ENCODE results near the gene PPP6R3.
"Not testable (repeated sequence)": the region's sequence is repeated elsewhere in the genome, so short reads cannot be mapped to it uniquely, and the experiment has no call there.

The PPP6R3 gene

DNA sequence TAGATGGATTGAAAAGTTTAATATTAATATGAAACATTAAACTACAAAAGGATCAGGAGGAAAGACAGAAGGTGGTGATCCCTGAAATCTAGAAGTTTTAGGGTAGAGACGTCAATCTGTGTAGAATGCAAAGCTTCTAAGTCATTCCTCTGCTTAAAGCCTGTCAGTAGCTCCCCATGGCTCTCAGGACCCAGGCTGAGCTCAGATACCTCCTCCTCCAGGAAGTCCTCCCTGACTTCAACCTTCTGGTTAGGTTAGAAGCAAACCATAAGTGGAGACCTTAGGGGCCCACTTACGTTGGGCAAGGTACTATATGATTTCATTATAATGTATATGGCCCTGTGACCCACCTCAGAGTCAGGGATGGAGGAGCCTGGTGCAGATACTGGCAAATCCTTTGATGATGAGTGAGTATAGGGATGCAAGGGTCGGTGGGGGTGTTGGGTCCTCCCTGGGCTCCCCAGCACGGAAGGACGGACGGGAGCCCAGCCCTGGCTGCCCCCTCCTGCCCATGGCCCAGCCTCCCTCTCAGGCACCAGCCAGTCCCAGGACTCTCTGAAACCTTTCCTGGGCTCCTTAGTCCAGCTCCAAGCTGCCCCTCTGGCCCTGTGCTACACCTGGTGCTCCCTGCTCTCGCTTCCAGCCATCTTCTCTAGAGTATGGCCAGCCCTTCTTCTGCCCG lies 3.2 kb upstream of the PPP6R3 start:
- DNase-seq (ENCODE audit: low read depth), result no peak

DNA sequence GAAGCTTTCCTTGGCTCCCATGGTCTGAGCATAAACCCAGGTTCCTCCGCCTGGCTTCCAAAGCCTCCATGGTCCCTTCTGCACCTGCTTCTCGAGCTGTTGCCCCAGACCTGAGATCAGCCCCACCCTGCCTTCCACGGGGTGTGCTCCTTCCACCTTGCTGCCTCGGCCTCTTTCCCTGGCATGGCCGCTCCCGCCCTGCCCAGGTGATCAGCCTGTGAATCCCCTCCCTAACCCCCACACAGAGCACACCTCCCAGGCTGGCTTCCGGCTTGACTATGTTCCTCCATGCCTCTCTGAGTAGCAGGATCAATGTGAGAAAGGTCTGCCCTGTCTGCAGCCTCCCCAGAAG lies 2.7 kb upstream of the PPP6R3 start:
- DNase-seq (ENCODE audit: low read depth), result no peak

- not testable (repeated sequence) for DNase-seq (ENCODE audit: low read depth)
These were observed 2.2 kb upstream of the PPP6R3 start for GRCh38 chr11:68458340-68458739.

DNA sequence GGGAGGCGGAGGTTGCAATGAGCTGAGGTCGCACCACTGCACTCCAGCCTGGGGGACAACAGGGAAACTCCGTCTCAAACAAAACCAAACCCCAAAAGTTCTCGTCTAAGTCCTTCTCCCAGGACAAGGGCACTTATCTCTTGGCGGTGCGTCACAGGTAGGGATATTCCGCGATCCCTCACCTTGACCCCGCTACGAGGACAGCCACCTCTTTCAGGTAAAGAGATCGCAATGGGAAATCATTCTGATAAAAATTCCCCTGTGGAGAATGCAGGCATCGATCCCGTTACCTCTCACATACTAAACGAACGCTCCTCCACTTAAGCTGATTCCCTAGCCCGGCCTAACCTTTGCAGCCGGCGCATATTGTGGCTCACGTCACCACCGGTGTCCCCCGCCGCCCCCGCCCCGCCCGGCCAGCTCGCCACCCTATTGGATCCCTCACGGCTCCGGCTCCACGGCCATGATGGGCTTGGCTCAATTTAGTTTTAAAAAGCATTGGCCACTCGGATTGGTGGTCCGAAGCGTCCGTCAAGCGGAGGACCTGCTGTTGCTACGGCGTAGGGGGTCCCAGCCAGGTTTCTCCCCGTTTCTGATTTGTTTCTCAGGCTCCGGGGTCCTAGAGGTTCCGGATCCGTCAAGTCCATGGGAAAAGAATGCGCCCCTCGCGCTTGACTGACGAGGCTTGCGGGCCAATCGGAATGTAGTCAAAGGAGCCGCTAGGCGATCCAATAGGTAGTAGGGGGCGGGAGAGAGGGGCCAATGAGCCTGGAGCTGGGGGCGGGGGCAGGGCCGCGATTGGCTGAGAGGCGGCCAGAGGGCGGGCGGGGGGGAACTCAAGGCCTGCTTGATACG lies 439 bp upstream of the PPP6R3 start:
- peak; percentile 98 for DNase-seq (ENCODE audit: low read depth)

- no peak for DNase-seq (ENCODE audit: low read depth)
These were observed 994 bp downstream of the PPP6R3 start for GRCh38 chr11:68461575-68461917.

DNA sequence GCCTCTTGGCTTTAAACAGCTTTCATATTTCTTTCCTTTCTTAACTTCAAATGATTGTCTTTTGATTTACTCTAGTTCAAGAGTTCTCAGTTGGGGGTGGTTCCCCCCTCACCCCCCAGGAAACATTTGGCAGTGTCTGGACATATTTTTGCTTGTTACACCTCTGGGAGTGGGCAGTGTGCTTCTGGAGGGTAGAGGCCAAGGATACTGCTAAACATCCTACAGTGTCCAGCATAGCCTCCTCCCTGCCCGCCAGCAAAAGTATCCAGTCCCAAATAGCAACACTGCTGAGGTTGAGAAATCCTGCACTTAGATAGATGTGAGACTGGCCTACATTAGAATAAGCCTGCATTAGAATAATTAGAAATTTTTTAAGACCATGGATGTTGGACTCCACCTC lies 3.2 kb downstream of the PPP6R3 start:
- DNase-seq (ENCODE audit: low read depth), result no peak

GRCh38 chr11:68467201-68467834 lies 6.8 kb downstream of the PPP6R3 start:
- no peak for DNase-seq (ENCODE audit: low read depth)

DNA sequence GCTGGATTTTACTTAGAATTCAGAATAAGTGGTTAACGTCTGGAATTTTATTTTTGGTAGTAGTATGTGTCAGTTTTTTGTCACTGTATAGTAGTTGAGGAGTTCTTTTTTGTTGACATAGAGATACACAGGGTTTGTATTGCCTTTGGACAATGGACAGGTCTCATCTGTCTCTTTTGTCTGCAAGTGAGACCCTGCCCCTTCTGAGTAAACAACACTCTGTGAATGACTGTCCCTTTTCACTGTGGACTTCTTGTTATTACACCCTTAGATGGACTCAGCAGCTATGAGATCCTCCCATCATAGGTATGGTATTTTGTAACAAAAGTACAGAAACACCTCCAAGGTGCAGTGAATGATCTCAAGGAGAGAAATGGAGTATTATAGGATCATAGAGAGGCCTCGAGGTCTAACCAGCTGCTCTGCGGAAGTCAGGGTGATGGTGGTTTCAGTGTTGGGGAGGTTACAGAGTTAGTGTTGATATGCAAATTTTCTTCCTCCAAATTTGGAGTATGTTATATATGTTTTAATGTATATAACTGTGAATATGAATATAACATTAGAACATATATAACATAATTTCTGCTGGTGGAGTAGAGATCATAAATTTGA lies 7.8 kb downstream of the PPP6R3 start:
- DNase-seq (ENCODE audit: low read depth), result no peak

DNA sequence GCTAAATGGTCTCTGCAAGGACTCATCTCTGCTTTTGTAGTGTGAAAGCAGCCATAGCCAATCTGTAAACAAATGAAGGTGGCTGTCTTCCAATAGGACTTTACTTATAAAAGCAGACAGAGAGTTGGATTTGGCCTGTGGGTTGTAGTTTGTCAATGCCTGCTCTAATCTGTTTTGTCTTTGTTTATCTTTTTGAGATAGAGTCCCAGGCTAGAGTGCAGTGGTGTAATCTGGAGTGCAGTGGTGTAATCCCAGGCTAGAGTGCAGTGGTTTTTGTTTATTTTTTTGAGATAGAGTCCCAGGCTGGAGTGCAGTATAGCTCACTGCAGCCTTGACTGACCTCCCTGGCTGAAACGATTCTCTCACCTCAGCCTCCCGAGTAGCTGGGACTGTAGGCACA lies 8.6 kb downstream of the PPP6R3 start:
- DNase-seq (ENCODE audit: low read depth), result no peak

- no peak for DNase-seq (ENCODE audit: low read depth)
These were observed 9.1 kb downstream of the PPP6R3 start for GRCh38 chr11:68469642-68470041.

DNA sequence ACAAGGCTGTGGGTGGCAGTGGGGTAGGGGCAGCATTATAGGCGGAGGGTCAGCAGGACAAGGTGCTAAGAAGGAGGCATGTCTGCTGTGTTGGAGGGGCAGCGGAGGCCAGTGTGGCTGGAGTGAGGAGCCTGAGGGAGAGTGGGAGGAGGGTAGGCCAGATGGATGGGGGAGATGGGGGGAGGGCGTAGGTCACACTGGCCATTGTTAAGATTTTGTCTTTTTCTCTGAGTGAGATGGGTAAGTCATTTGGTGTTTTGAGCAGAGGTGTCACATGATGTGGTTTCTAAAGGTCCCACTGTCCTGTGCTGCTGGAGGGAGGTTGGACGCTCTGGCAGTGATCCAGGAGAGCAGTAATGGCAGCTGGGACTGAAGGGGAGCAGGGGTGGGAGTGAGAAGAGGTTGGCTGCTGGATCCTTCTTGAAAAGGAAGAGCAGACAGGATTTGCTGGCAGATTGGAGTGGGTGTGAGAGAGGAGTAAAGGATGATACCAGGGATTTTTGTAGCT lies 9.8 kb downstream of the PPP6R3 start:
- no peak for DNase-seq (ENCODE audit: low read depth)

DNA sequence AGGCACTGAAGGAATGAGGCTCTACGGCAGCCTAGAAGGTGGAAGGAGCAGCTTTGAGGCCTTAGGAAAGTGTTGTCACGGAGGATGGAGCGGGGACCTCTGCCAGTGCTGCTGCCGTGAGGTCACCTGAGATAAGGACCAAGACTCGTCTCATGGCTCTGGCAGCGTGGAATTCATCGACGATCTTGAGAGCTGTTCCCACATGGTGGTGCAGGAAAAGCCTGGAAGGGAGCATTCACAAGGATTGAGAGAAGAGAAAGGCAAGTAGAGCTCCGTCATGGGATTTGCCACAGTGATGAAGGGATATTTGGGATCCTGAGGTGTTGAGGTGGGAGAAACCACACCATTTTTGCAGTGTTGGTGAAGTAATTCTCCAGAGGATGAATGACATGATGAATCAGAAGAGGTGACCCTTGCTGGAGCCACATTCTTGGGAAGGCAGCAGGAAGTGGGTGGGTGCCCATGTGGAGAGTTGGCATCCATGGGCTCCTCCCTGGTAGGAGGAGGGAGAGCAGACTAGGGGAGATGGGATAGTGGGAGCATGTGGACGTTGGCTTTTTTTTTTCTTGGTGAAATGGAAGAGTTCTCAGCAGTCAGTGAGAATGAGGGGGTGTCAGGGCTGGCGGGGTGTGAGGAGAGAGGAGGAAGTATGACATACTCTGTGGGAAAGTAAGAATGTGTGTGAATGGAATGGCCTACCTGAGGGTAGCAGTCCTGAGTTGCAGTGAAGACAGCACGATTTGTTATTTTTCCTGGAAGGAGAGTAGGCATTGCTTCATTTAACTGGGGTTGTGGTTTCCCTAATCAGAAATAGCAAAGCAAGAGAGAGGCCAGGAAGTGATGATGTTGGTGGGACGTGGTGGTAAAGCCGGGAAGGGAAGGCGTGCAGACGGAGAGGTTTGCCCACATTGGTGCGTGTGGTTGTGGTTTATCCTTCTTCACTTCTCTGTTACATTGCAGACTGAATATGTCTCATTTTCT lies 11.1 kb downstream of the PPP6R3 start:
- DNase-seq (ENCODE audit: low read depth), result peak; percentile 37

DNA sequence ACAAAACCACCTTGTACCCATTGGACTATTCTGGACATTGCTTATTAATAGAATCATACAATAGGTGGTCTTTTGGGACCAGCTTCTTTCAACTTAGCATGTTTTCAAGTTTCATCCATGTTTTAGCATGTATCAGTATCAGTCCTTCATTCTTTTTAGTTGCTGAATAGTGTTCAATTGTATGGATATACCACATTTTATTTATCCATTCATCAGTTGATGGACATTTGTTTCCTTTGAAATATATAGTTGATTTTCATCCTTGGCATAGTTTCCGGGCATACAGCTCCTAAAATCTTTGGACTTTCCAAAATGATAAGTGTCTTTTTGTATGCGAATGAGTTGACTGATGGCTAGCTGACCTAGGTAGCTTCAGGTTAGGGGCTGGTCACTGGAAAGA lies 12.2 kb downstream of the PPP6R3 start:
- DNase-seq (ENCODE audit: low read depth), result no peak

GRCh38 chr11:68473693-68474092 lies 13.1 kb downstream of the PPP6R3 start:
- DNase-seq (ENCODE audit: low read depth), result no peak

- DNase-seq (ENCODE audit: low read depth), result not testable (repeated sequence)
These were observed 15.1 kb downstream of the PPP6R3 start for GRCh38 chr11:68475626-68476025.

- DNase-seq (ENCODE audit: low read depth), result no peak
These were observed 18.8 kb downstream of the PPP6R3 start for GRCh38 chr11:68479390-68479789.

DNA sequence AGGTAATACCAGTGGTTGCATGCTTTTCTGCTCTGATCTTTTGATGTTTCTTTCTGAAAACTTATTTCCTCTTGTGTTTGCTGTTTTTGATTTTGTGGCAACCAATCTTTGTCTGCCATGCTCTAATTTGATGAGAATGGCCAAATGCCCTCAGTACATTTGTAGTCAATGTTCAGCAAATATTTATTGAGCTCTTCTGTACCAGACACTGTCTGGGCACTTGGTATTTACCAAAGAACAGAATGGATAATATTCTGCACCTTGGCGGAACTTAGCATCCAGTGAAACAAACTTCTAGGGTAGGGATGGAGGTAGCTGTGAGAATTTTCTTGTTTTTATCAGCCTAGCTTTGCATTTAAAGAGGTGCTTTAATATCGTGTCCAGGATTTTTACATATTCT lies 19.6 kb downstream of the PPP6R3 start:
- no peak for DNase-seq (ENCODE audit: low read depth)

DNA sequence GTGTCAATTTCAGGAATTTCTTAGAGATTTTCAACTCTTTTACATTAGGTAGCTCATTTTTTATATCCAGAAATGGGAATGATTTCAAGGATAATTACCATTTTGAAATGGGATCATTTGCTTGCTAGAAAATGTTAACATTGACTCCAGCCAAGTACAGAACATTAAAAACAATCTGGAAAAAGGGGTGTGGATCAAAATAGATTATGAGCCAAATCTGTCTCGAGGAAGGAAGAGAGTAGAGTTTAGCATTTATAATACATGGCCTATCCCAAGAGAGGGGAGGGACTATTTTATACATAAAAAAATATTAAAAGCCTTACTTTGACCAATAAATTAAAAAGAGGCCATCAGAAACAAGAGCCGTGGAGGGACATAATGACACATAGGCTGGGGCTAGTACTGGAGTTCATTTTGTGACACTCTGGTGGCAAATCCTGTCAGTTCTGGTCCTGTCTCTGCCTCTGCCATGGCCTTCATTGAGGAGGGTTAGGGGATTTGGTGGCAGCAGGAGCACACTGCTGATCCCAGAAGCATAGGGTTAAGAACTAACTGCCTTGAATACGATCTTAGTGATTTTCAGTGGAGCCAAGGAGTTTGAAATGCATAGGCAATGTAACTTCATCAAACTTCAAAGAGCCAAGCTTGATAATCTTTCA lies 20.4 kb downstream of the PPP6R3 start:
- no peak for DNase-seq (ENCODE audit: low read depth)

DNA sequence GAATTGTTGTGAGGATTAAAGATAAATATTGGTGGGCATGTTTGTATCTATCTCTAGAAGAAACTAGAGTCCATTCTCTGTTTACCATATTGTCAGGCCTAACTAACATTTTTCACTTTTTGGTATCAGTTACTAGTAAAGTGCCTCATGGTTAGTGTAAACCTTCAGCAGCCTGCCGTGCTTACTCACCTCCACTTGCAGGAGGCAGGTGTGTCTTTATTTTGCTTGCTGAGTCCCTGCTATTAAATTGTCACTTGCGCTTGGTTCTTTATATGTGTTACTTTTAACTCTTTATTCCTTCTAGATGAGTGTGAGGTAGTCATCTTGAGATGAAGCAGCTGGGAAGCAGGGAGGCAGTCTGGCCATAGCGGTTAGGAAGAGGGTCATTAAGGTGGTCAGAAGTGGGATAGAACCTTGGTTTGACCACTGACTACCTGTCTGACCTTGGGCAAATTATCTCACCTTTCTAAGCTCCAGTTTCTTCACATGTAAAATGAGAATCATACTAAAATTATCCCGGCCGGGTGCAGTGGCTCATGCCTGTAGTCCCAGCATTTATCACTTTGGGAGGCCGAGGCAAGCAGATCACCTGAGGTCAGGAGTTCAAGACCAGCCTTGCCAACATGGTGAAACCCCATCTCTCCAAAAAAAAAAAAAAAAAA lies 21.2 kb downstream of the PPP6R3 start:
- no peak for DNase-seq (ENCODE audit: low read depth)

DNA sequence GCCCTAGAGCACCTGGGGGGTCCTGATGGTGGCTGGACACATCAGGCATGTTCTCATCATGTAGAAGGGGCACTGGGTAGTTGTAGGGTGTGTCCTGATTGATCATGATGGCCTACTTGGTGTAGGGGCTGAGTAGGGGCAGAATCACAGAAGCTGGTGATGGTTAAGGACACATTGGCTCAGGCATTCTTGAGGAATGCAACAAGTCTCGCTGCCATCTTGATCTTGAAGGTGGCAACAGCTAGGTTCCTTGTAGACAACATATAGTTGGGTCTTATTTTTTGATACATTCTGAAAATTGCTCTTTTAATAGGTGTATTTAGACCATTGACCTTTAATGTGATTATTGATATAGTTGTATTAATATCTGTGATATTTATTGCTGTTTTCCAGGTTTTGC lies 28.1 kb downstream of the PPP6R3 start:
- no peak for DNase-seq (ENCODE audit: low read depth)
